Pancreas (tissue), 10 donors: ENCODE measurements around the gene SLC35E4. TPM values are rescaled to one million over a fixed set of nuclear protein-coding genes. Genes with fewer than 3 reads are reported as not detected.
"Not testable (repeated sequence)": the region's sequence is repeated elsewhere in the genome, so short reads cannot be mapped to it uniquely, and the experiment has no call there.

Source experiments
- ATAC-seq, 4 donors: fragments of 200-7000 bp; cut with Tn5 transposase; one replicate each; pipeline versions ENCODE4 v1.8.0 to v1.9.1; 2020; ENCODE audit warnings: mild to moderate bottlenecking in 4 of 4, moderate library complexity in 4 of 4
- DNase-seq, 6 donors: peaks; one replicate each; pipeline ENCODE4 v3.0.0-alpha.2; 2020
- FAIRE-seq: peaks from 2 replicates; lab custom pipeline; 2012; peaks lifted over from hg19 to GRCh38; lab: Jason Lieb, UNC
- H3K27ac ChIP-seq, 4 donors: fragments of 200-600 bp; sonication (generic); 1 replicate in 3 of 4; 2 replicates in 1 of 4; pipeline versions ENCODE4 v1.5.0 to v1.8.0; 2020
- H3K27me3 ChIP-seq, 4 donors: fragments of 200-600 bp; one replicate each; pipeline ENCODE4 v1.8.0; 2021
- H3K36me3 ChIP-seq, 3 donors: fragments of 200-600 bp; sonication (generic) in 1 of 3; one replicate each; pipeline versions ENCODE4 v1.5.0 to v1.8.0; 2020 to 2021
- H3K4me1 ChIP-seq, 3 donors: fragments of 200-600 bp; one replicate each; pipeline ENCODE4 v1.8.0; 2021
- H3K4me3 ChIP-seq, 4 donors: fragments of 200-600 bp; sonication (generic) in 2 of 4; one replicate each; pipeline versions ENCODE4 v1.5.0 to v1.8.0; 2020 to 2021
- H3K9me3 ChIP-seq, 4 donors: fragments of 200-600 bp; one replicate each; pipeline ENCODE4 v1.8.0; 2021
- CTCF ChIP-seq, 4 donors: fragments of 200-600 bp; sonication (generic) in 3 of 4; IDR thresholded peaks; one replicate each; pipeline versions ENCODE4 v1.5.0 to v1.8.0; 2021; ENCODE audit warnings: antibody characterized with exemption in 4 of 4
- WGBS, 2 donors: extraction: QIAGEN DNeasy Blood & Tissue Kit; methylation state at CpG; one replicate each; pipeline ENCODE4 v1.1.7; 2013; 5-methylcytosine and 5-hydroxymethylcytosine counted together
- intact Hi-C, 3 donors: fragments of 100-400 bp; cut with DNase I; formaldehyde crosslinking; loops; one replicate each; pipeline versions ENCODE4 v1.11.1 to v1.14.2; 2022
- polyA plus RNA-seq, 2 donors: library from polyadenylated mRNA; stranded (reverse); fragments of 200-250 nt; gene quantifications; one replicate each; pipeline ENCODE4 v1.2.3, GENCODE V29; 2013
- total RNA-seq, 6 donors: library from RNA; stranded (reverse); fragmentation: NEBNext Ultra II Directional in 4 of 6; extraction: Animal tissue kit (Norgen Biotek cat#: 25700) in 4 of 6; gene quantifications; one replicate each; pipeline versions ENCODE4 v1.2.1 to v1.2.4, GENCODE V29; 2021 to 2023
- donor health status: healthy with polysubstance abuse.
- donor health status: DM: no; HTN: no; CAD: no; lungs with moderate emphysema.
- donor health status: DM: no; HTN: no; CAD: no.
- donor health status: control.
- donor health status: control.
- donor health status: Bipolar disorder and iron deficiency.
- donor health status: DM: yes; HTN: yes; CAD: no.
- donor health status: DM: no; HTN: no; CAD: no.
- donor health status: DM: no; HTN: no; CAD: no.
- donor health status: DM: yes; HTN: yes; CAD: no.

The SLC35E4 gene
- total and polyA plus RNA-seq, 8 donors: 0.90 to 1.7 (median 1.2) TPM

GRCh38 chr22:30671071-30671470, 35.5 kb downstream of the SLC35E4 start:
- no peaks in the 10 kb centered on the region for H3K9me3 ChIP-seq
- no peak overlapping the region for H3K27ac ChIP-seq
- 62 to 69% methylated on average over 3 of the region's 3 CpGs for WGBS, 2 donors
- FAIRE-seq (no peak), DNase-seq (no peak), ATAC-seq (no peak)
- peaks cover 0 to 4% (median 0%) of the 10 kb centered on the region in 3 donors for H3K4me1 ChIP-seq
- no peaks in the 10 kb centered on the region for H3K36me3 ChIP-seq
- no peak for TF ChIP-seq CTCF (IDR thresholded peaks at IDR 0.05)
- H3K27me3 ChIP-seq: no peaks in the 10 kb centered on the region
- intact Hi-C loops: no loop called here
- no peak overlapping the region for H3K4me3 ChIP-seq

GRCh38 chr22:30673136-30673535, 37.6 kb downstream of the SLC35E4 start:
- intact Hi-C loops: no loop called here
- Histone ChIP-seq H3K9me3 (no peaks in the 10 kb centered on the region), H3K4me1 (no peaks in the 10 kb centered on the region), H3K4me3 (no peak overlapping the region), H3K27me3 (no peaks in the 10 kb centered on the region), H3K36me3 (no peaks in the 10 kb centered on the region), H3K27ac (no peak overlapping the region)
- no peak for DNase-seq
- WGBS, 2 donors: 85 to 91% methylated on average over 4 of the region's 4 CpGs
- ATAC-seq: no peak
- no peak for TF ChIP-seq CTCF (IDR thresholded peaks at IDR 0.05)
- no peak for FAIRE-seq

- no peak for FAIRE-seq
- Histone ChIP-seq H3K9me3 (no peaks in the 10 kb centered on the region), H3K27me3 (no peaks in the 10 kb centered on the region), H3K4me3 (no peak overlapping the region), H3K4me1 (no peaks in the 10 kb centered on the region), H3K27ac (no peak overlapping the region), H3K36me3 (no peaks in the 10 kb centered on the region)
- no peak for ATAC-seq
- DNase-seq: no peak
- WGBS, 2 donors: 84 to 92% methylated on average over 6 of the region's 6 CpGs
- TF ChIP-seq CTCF (IDR thresholded peaks at IDR 0.05): no peak
- intact Hi-C loops: no loop called here
These were observed 38.9 kb downstream of the SLC35E4 start for GRCh38 chr22:30674482-30674881.

GRCh38 chr22:30675436-30675835, 39.9 kb downstream of the SLC35E4 start:
- ATAC-seq: no peak
- Histone ChIP-seq H3K4me3 (no peak overlapping the region), H3K36me3 (no peaks in the 10 kb centered on the region), H3K9me3 (no peaks in the 10 kb centered on the region), H3K27me3 (no peaks in the 10 kb centered on the region), H3K27ac (no peak overlapping the region), H3K4me1 (no peaks in the 10 kb centered on the region)
- 82 to 90% methylated on average over 9 of the region's 9 CpGs for WGBS, 2 donors
- no peak for DNase-seq
- intact Hi-C loops: no loop called here
- no peak for FAIRE-seq
- no peak for TF ChIP-seq CTCF (IDR thresholded peaks at IDR 0.05)

GRCh38 chr22:30676565-30676964, 41.0 kb downstream of the SLC35E4 start:
- H3K27me3 ChIP-seq, H3K36me3 ChIP-seq, FAIRE-seq, H3K4me1 ChIP-seq, H3K27ac ChIP-seq, DNase-seq, H3K9me3 ChIP-seq, intact Hi-C loops, ATAC-seq, H3K4me3 ChIP-seq: not testable (repeated sequence)
- 72 to 75% methylated on average over 3 of the region's 3 CpGs for WGBS, 2 donors

- 71 to 74% methylated on average over 12 of the region's 12 CpGs for WGBS, 2 donors
- H3K4me1 ChIP-seq, H3K27ac ChIP-seq, H3K9me3 ChIP-seq, intact Hi-C loops, H3K4me3 ChIP-seq, FAIRE-seq, H3K27me3 ChIP-seq, H3K36me3 ChIP-seq, DNase-seq: not testable (repeated sequence)
- peak in 2 of 4 donors; percentile 31 to 40 for ATAC-seq
These were observed 44.5 kb downstream of the SLC35E4 start for GRCh38 chr22:30679895-30680690.
